Measurements from ENCODE around the gene MSANTD1.

GRCh38 chr4:3269105-3269927 lies 20.4 kb downstream of the MSANTD1 start:
- no peak for TF ChIP-seq ZNF274 (IDR thresholded peaks at IDR 0.05; ENCODE audit: low read depth, low read length)
- no peak for TF ChIP-seq SUZ12 (IDR thresholded peaks at IDR 0.05; ENCODE audit: extremely low read depth, insufficient read depth, insufficient read length)
